Inferior parietal cortex (tissue), 1 donor: ENCODE data around the gene HTR1A.
A peak's percentile ranks its signal among the peaks of the same experiment; 100 is the strongest.

ENCODE experiments used
- DNase-seq: peaks from one replicate; pipeline ENCODE4 v3.0.0-alpha.2; 2016; ENCODE audit errors: extremely low spot score

The HTR1A gene

GRCh38 chr5:63962279-63962678 is at the start of gene HTR1A:
Gene HTR1A, minus strand, starts transcription at chr5:63962445. Its CDS starts 726 bp downstream, at chr5:63961719.
- DNase-seq: peak; percentile 20

- no peak for DNase-seq
These were observed 41.7 kb upstream of the HTR1A start for GRCh38 chr5:64003966-64004365.

GRCh38 chr5:64000096-64000495 is 37.9 kb upstream of the HTR1A start:
- DNase-seq: peak; percentile 60

- no peak for DNase-seq
These were observed 24.8 kb upstream of the HTR1A start for GRCh38 chr5:63987053-63987452.

GRCh38 chr5:63981864-63982263 is 19.6 kb upstream of the HTR1A start:
- no peak for DNase-seq

GRCh38 chr5:63963926-63964325 is 1.7 kb upstream of the HTR1A start:
- no peak for DNase-seq

GRCh38 chr5:63963080-63963735 is 963 bp upstream of the HTR1A start:
- DNase-seq: peak; percentile 87

- DNase-seq: no peak
These were observed 565 bp downstream of the HTR1A start for GRCh38 chr5:63961598-63962161.

- no peak for DNase-seq
These were observed 1.1 kb downstream of the HTR1A start for GRCh38 chr5:63961125-63961597.

GRCh38 chr5:63960646-63961045 is 1.6 kb downstream of the HTR1A start:
- DNase-seq: no peak

- DNase-seq: peak; percentile 37
These were observed 2.9 kb downstream of the HTR1A start for GRCh38 chr5:63959177-63959982.

- DNase-seq: no peak
These were observed 3.6 kb downstream of the HTR1A start for GRCh38 chr5:63958654-63959053.

- no peak for DNase-seq
These were observed 4.6 kb downstream of the HTR1A start for GRCh38 chr5:63957617-63958016.

GRCh38 chr5:63953217-63953616 is 9.0 kb downstream of the HTR1A start:
- DNase-seq: no peak

GRCh38 chr5:63935103-63935502 is 27.1 kb downstream of the HTR1A start:
- no peak for DNase-seq

GRCh38 chr5:63931836-63932235 is 30.4 kb downstream of the HTR1A start:
- DNase-seq: no peak

- DNase-seq: no peak
These were observed 33.8 kb downstream of the HTR1A start for GRCh38 chr5:63928451-63928850.

GRCh38 chr5:63923914-63924313 is 38.3 kb downstream of the HTR1A start:
- no peak for DNase-seq

- DNase-seq: no peak
These were observed 42.3 kb downstream of the HTR1A start for GRCh38 chr5:63919763-63920478.

- no peak for DNase-seq
These were observed 45.5 kb downstream of the HTR1A start for GRCh38 chr5:63916786-63917185.

- no peak for DNase-seq
These were observed 50.4 kb downstream of the HTR1A start for GRCh38 chr5:63911871-63912270.
